GM21619 (cell line): ENCODE measurements around the gene GM2A.
"Not testable (repeated sequence)": the region's sequence is repeated elsewhere in the genome, so short reads cannot be mapped to it uniquely, and the experiment has no call there.

Experiments
- ATAC-seq: cut with Tn5 transposase; IDR thresholded peaks from one replicate; pipeline ENCODE4 v1.9.1; 2021; ENCODE audit not compliant: unreplicated experiment

The GM2A gene

GRCh38 chr5:151227918-151228447 is 25.0 kb upstream of the GM2A start:
- no peak for ATAC-seq

- ATAC-seq, result no peak
These were observed 24.0 kb upstream of the GM2A start for GRCh38 chr5:151228986-151229385.

- ATAC-seq, result no peak
These were observed 22.8 kb upstream of the GM2A start for GRCh38 chr5:151230048-151230680.

- ATAC-seq, result no peak
These were observed 21.6 kb upstream of the GM2A start for GRCh38 chr5:151231359-151231758.

- peak; percentile 55 for ATAC-seq
These were observed 19.3 kb upstream of the GM2A start for GRCh38 chr5:151233616-151234085.

GRCh38 chr5:151234476-151235238 is 18.3 kb upstream of the GM2A start:
- ATAC-seq, result peak; percentile 63

- not testable (repeated sequence) for ATAC-seq
These were observed 17.8 kb upstream of the GM2A start for GRCh38 chr5:151235239-151235571.

- no peak for ATAC-seq
These were observed 16.1 kb upstream of the GM2A start for GRCh38 chr5:151236888-151237287.

GRCh38 chr5:151237685-151238084 is 15.3 kb upstream of the GM2A start:
- no peak for ATAC-seq

GRCh38 chr5:151238303-151238741 is 14.7 kb upstream of the GM2A start:
- peak; percentile 36 for ATAC-seq

- ATAC-seq, result no peak
These were observed 13.6 kb upstream of the GM2A start for GRCh38 chr5:151239237-151239861.

GRCh38 chr5:151240268-151240835 is 12.6 kb upstream of the GM2A start:
- not testable (repeated sequence) for ATAC-seq

GRCh38 chr5:151240924-151241635 is 11.9 kb upstream of the GM2A start:
- ATAC-seq, result peak; percentile 41

- no peak for ATAC-seq
These were observed 9.9 kb upstream of the GM2A start for GRCh38 chr5:151243127-151243526.

GRCh38 chr5:151243564-151243963 is 9.4 kb upstream of the GM2A start:
- ATAC-seq, result no peak

- no peak for ATAC-seq
These were observed 8.8 kb upstream of the GM2A start for GRCh38 chr5:151244206-151244605.

- ATAC-seq, result no peak
These were observed 7.2 kb upstream of the GM2A start for GRCh38 chr5:151245680-151246219.

GRCh38 chr5:151248651-151249050 is 4.3 kb upstream of the GM2A start:
- ATAC-seq, result no peak

- ATAC-seq, result no peak
These were observed 3.7 kb upstream of the GM2A start for GRCh38 chr5:151249281-151249680.

GRCh38 chr5:151250346-151251000 is 2.5 kb upstream of the GM2A start:
- no peak for ATAC-seq
